T follicular helper cell (primary cell): ENCODE data around the gene SLC39A13.

Experiments used
- DNase-seq: peaks from one replicate; pipeline ENCODE4 v3.0.0-alpha.2; 2020; ENCODE audit warnings: low read depth
- total RNA-seq, 2 experiments: gene quantifications; one replicate each; lab custom pipeline; 2026; lab: John Stamatoyannopoulos, UW

SLC39A13 gene
- total RNA-seq, result 18.0 to 48.9 reads per million in 2 experiments

- peak; percentile 81 for DNase-seq
Measured at GRCh38 chr11:47407746-47408590, at the start of gene SLC39A13. TSS of gene SLC39A13 (plus strand) at chr11:47408590. CDS start at chr11:47410095, 1,505 bp downstream.

DNA sequence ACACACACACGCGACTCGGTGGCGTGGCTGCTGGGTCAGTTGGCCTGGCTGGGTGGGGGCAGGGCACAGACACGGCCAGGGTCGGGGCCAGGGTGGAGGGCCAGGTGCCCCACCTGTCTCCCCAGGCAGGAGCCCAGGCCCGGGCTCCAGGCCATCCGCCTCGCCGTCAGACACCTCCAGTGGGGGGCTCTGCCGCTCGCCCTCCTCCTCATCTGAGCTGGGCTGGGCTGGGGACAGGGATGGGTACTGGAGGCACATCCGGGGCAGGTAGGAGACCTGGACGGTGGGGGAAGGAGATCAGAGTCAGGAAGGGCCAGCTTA lies 49.7 kb upstream of the SLC39A13 start:
- DNase-seq, result no peak

DNA sequence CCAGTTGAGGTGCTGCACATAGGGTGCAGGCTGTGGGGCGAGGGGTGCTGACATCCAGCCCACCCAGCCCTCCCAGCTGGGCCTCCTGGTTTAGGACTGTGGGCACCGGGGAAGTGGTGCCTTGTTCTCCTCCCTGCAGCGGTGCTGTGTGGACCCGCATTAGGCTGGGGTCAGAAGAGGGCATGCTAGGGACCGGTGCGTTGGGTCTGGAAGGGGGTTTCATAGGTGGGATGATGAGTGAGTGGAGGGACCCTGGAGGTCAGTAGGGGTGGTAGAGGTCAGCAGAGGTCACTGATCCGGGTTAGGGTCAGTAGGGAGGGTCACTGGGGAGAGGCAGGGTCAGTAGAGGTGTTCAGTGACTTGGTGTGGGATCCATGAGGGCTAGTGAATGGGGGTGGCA lies 49.2 kb upstream of the SLC39A13 start:
- no peak for DNase-seq

DNA sequence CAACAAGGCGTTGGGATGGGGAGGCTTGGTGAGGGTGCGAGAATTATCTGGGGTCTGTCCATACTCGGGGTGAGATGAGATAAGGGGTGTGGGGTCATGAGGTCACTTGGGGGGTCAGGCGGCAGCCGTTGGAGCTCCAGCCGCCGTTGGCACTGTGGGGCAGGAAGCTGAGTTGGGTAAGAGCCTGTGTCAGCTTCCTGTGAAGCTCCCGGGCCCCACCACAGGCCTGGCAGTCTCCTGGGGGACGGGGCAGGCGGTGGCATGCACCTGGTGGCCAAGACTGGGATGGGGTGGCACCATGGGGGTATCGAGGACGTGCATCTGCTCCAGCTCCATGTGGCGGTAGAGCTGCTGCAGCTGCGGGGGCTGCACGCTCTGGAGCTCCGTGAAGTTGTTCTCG lies 48.8 kb upstream of the SLC39A13 start:
- no peak for DNase-seq

DNA sequence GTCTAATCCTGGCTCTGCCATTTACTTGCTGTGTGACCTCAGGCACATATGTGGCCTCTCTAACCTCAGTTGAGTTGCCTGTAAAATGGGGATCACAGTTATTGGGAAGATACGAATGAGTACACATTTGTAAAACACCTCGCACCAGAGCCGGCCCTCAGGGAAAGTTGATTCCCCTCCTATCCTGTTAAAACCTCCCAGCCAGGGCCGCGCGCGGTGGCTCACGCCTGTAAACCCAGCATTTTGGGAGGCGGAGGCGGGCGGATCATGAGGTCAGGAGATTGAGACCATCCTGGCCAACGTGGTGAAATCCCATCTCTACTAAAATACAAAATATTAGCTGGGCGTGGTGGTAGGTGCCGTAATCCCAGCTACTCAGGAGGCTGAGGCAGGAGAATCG lies 48.0 kb upstream of the SLC39A13 start:
- no peak for DNase-seq

DNA sequence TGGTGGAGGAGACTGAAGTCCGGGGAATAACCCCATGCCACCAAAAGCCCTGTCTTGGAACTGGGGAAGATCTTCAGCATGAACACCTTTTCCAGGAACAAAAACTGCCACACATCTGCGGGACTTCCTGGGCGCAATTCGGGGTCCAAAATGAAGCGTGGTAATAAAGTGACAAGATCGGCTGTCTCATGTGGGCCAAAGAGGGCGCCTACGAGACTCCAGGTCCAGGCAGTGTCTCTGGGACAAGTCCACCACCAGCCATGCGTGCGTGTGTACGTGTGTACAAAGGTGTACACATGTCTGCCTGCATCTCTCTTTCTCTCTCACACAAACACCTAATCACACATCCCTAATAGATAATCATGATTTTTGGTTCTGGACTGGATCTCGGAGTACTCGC lies 47.0 kb upstream of the SLC39A13 start:
- DNase-seq, result no peak

- DNase-seq, result no peak
Measured at GRCh38 chr11:47366020-47366490, 42.3 kb upstream of the SLC39A13 start.

GRCh38 chr11:47369676-47370075 lies 38.7 kb upstream of the SLC39A13 start:
- DNase-seq, result no peak

DNA sequence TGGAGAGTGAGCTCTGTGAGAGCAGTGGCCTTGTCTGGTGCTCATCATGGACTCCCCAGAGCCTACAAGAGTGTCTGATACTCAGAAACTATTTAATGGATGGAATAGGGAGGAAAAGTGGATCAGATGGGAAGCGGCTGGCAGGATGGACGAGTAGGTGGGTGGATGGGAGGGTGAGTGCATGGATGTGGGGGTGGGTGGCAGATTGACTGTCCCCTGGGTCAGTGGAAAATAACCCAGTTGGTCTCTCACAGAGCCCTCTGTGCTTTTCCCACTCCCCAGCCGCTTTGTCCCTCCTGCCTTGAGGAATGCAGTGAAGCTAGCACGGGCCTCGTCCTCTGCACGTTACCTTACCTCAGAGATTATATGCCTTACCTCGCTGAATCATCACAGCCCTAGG lies 36.0 kb upstream of the SLC39A13 start:
- DNase-seq, result no peak

GRCh38 chr11:47373876-47374719 lies 34.3 kb upstream of the SLC39A13 start:
- DNase-seq, result peak; percentile 74

GRCh38 chr11:47374720-47375019 lies 33.7 kb upstream of the SLC39A13 start:
- DNase-seq, result no peak

DNA sequence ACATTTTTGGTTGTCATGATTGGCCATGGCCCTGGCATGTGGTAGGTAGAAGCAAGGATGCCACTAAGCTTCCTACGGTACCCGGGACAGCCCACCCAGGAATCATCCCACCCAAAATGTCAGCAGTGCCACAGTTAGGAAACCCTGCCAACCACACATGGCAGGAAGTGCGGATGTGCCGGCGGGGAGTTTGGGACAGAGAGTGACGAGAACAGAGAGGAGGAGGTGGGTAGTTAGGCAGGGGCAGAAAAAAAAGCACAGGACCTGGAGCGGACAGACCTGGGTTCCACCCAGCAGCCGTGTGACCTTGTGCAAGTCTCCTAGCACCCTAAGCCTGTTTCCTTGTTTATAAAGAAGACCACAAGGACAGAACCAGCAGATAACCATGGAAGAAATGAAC lies 33.4 kb upstream of the SLC39A13 start:
- no peak for DNase-seq

GRCh38 chr11:47375546-47376085 lies 32.8 kb upstream of the SLC39A13 start:
- DNase-seq, result no peak

DNA sequence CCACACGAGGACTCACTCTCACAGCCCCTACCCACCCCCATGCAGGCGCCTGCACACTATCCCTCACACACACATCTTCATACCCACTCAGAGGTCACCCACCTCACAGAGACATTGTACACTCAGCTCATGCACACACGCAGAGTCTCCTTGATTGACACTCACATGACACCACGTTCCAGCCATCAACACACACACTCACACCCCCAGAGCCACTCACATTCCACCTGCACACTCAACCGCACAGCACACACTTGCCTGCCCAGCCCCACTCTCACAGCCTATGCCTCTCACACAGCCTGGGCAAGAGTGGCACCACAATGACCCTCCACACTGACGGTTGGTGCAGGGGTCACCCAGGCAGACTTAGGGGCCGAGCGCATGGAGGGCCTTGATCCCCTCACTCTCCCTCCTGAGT lies 32.3 kb upstream of the SLC39A13 start:
- no peak for DNase-seq

DNA sequence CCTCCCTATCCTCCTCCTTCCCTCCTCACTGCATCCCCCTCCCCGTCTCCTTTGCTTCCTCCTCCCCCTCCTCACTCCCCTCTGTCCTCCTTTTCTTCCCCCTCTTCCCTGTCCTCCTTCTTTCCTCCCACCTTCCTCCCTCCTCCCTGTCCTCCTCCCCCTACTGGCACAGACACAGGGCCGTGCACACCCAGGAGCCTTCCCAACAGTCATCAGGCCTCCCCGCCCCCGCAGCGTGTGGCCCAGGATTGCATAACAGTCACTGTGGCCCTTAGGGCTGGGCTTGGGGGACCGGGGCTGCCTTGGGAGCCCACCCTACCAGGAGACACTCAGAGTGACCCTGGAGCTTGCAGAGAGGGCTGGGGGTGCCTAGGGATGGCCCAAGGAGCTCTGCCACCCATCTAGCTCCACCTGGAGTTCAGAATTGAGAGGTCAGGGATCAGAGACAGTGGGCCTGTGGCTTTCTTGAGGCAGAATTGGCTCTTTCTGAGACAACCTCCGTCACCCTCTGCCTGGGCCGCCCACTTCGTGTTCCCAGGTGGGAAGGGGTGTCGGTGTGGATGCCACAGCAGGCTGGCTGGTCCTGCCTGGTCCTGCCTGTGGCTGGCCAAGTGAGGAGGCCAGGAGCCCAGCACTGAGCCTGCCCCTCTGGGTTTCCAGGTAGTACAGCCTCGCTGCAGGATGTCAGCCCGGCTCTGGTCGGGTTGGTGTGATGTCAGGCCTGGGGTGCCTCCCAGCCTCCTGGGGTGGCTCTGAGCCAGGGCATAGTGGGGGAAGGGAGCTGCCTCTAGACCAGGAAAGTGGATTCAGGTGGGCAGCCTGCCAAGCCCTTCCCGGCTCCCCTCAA lies 31.6 kb upstream of the SLC39A13 start:
- DNase-seq, result no peak

DNA sequence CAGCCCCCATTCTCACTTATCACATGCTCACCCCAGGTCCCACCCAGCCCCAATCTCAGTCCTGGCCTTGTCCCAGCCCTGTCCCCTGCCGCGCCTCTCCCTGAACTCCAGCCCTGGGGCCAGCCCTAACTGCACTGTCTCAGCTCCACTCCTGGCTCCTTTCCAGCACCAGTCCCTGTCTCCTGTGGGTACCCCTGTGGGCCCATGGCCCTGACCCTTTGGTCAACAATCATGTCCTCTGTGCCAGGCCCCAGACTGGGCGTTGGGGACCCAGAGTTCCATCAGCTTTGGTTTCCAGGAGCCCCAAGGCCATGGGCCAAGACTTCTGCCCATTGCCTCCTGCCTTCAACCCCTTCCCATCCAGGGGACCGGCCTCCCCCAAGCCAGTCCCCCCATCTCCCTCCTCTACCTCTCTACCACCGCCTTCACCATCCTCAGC lies 30.8 kb upstream of the SLC39A13 start:
- no peak for DNase-seq

DNA sequence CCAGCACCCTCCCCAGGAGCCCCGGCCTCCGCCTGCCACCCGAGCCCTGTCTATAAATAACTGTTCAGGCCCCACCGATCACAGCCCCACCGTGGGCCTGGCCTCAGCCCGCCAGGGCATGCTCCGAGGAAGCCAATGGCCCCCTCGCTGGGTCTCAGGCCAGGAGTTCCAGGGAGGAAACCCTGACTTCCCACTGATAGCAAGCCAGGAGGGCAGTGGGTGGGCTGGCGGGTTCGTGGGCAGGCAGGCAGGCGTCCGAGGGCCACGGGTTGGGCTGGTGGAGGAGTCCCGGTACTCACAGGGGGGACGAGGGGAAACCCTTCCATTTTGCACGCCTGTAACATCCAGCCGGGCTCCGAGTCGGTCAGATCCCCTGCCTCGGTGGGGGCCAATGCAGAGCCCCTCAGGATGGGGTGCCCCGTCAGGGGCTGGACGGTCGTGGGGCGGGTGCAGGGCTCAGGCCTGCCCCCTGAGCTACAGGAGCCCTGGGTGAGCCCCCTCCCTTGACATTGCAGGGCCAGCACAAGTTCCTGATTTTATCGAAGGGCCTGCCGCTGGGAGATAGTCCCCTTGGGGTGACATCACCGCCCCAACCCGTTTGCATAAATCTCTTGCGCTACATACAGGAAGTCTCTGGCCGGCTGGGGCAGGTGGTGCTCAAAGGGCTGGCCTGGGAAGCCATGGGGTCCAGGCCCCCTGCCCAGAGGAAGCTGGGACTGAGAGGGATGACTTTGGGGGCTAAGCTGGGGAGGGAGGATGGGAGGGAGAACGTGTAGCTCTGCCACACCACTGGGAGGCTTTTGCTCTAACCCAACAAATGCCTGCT lies 30.2 kb upstream of the SLC39A13 start, which contains the start of gene SPI1:
TSS of gene SPI1 (minus strand) at position 538 of the 826 bp plus-strand sequence. CDS start at position 344, 194 bp downstream.
- DNase-seq, result no peak

- no peak for DNase-seq
Measured at GRCh38 chr11:47378836-47379170, 29.6 kb upstream of the SLC39A13 start.

DNA sequence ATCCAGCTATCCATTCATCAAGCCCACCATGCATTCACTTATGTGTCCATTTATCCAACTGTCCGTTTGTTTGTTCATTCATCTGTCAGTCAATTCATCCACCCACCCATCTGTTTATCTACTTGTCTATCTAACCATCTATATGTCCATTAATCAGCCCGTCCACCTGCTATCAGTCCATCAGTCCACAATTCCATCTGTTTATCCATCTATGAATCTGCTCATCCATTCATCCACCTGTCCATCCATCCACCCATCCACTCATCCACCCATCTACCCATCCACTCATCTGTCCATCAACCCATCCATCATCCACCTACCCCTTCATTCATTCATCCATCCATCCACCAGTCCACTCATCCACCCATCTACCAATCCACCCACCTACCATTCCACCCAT lies 29.1 kb upstream of the SLC39A13 start:
- no peak for DNase-seq

DNA sequence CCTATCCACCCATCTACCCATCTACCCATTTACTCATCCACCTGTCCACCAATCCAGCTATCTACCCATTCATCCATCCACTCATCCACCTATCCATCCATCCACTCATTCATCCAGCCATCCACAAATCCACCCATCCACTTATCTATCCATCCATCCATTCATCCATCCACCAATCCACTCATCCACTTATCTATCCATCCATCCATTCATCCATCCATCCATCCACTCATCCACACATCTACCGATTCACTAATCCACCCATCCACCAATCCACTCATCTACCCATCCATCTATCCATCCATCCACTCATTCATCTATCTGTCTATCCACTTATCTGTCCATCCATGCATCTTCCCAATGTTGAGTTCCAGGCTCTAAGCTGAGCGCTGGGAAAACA lies 28.3 kb upstream of the SLC39A13 start:
- no peak for DNase-seq

GRCh38 chr11:47383071-47383470 lies 25.3 kb upstream of the SLC39A13 start:
- no peak for DNase-seq
